Natural killer cell (primary cell): ENCODE results near the gene GNG4. TPM values are rescaled to one million over a fixed set of nuclear protein-coding genes. Genes with fewer than 3 reads are reported as not detected.

Source experiments
- ATAC-seq, 3 donors: fragments of 150-1000 bp in 2 of 3; fragments of 200-7000 bp in 1 of 3; cut with Tn5 transposase; 1 replicate in 1 of 3; 2 replicates in 2 of 3; pipeline ENCODE4 v1.10.0; 2021; ENCODE audit warnings: mild to moderate bottlenecking in 2 of 3, moderate library complexity in 2 of 3
- DNase-seq, 2 donors: peaks; one replicate each; pipeline versions ENCODE4 v3.0.0 to v3.0.0-alpha.2; 2013 to 2021; ENCODE audit warnings: mixed read lengths in 1 of 2
- H3K27ac ChIP-seq: one replicate; pipeline ENCODE4 v1.5.1; 2013; ENCODE audit warnings: mild to moderate bottlenecking, low read length
- H3K27me3 ChIP-seq: one replicate; pipeline ENCODE4 v1.6.1; 2013; ENCODE audit warnings: low read length; ENCODE audit not compliant: control insufficient read depth, insufficient read depth
- H3K36me3 ChIP-seq: one replicate; pipeline ENCODE4 v1.6.1; 2013; ENCODE audit warnings: low read length; ENCODE audit not compliant: control insufficient read depth, insufficient read depth
- H3K4me1 ChIP-seq: one replicate; pipeline ENCODE4 v1.6.1; 2013; ENCODE audit warnings: low read length; ENCODE audit not compliant: control insufficient read depth, insufficient read depth
- H3K4me3 ChIP-seq: one replicate; pipeline ENCODE4 v1.5.1; 2013; ENCODE audit warnings: low read length
- H3K9me3 ChIP-seq: one replicate; pipeline ENCODE4 v1.6.1; 2013; ENCODE audit warnings: low read length; ENCODE audit not compliant: control insufficient read depth, insufficient read depth
- H3K27ac Mint-ChIP-seq, 2 donors: one replicate each; pipeline ENCODE4 v1.8.0; 2022; ENCODE audit warnings: mild to moderate bottlenecking in 2 of 2, mixed read lengths in 2 of 2, moderate library complexity in 1 of 2
- H3K27me3 Mint-ChIP-seq, 2 donors: one replicate each; pipeline ENCODE4 v1.8.0; 2022; ENCODE audit warnings: low read depth in 2 of 2, mixed read lengths in 2 of 2
- H3K36me3 Mint-ChIP-seq: one replicate; pipeline ENCODE4 v1.8.0; 2022; ENCODE audit warnings: mixed read lengths
- H3K4me1 Mint-ChIP-seq, 2 donors: one replicate each; pipeline ENCODE4 v1.8.0; 2022; ENCODE audit warnings: mixed read lengths in 2 of 2
- H3K4me3 Mint-ChIP-seq: one replicate; pipeline ENCODE4 v1.8.0; 2022; ENCODE audit warnings: mild to moderate bottlenecking, moderate library complexity, mixed read lengths
- H3K9me3 Mint-ChIP-seq, 2 donors: one replicate each; pipeline ENCODE4 v1.8.0; 2022; ENCODE audit warnings: mixed read lengths in 2 of 2
- WGBS: methylation state at CpG from one replicate; pipeline ENCODE4 v1.1.7; 2013; ENCODE audit warnings: missing lambda C conversion rate; ENCODE audit not compliant: insufficient coverage; 5-methylcytosine and 5-hydroxymethylcytosine counted together
- intact Hi-C: fragments of 100-400 bp; cut with micrococcal nuclease; formaldehyde crosslinking; loops from one replicate; pipeline ENCODE4 v1.14.2; 2022
- total RNA-seq, 4 donors: library from RNA; stranded (reverse); fragments of 120-200 nt in 1 of 4; gene quantifications; one replicate each; pipeline versions ENCODE4 v1.2.3 to v1.2.4, GENCODE V29; 2013 to 2022
- TF ChIP-seq, protein P1 (sequence below): fragments of 200-600 bp; IDR thresholded peaks from one replicate; pipeline ENCODE4 v1.8.0; 2022; ENCODE audit warnings: antibody characterized with exemption

Gene GNG4
- total RNA-seq, 3 donors from 2014 or later (not counting 1 experiment from before 2014, with no cell fraction given): 0.07 to 0.12 TPM; not detected in 1

DNA sequence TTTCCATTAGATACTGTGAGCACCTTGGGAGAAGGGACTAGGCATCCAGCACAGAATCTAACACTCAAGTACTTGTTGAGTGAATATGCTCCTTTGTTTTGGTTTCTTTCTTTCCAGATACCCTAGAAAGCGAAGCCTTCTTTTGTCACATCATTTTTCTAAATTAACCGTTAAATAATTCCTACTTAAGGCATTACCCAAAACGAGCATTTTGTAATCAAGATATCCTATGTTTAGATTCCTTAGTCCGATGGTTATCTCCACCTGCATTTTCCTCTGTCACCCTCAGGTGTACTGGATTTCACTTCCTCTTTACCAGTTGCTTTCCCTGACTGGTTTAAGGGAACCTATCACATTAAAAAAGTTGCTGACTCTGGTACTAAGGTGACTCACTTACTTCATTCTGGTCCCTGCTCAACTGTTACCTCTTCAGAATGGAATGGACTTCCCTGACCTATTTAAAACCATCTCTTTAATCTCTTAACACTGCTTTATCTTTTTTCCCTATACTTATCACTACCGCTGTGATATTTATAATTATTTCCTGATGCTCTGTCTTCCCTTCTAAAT lies 148.5 kb downstream of the GNG4 start:
- H3K9me3 ChIP-seq: no peaks in the 10 kb centered on the region
- H3K27ac Mint-ChIP-seq: no peak overlapping the region
- H3K27me3 Mint-ChIP-seq: no peaks in the 10 kb centered on the region
- H3K4me1 ChIP-seq: peaks cover 11% of the 10 kb centered on the region
- no peaks in the 10 kb centered on the region for H3K36me3 ChIP-seq
- H3K9me3 Mint-ChIP-seq: no peaks in the 10 kb centered on the region
- no peak overlapping the region for H3K27ac ChIP-seq
- no peak overlapping the region for H3K4me3 Mint-ChIP-seq
- no peak for DNase-seq
- intact Hi-C loops: loop anchor here (10.0 kb wide), 3 partner anchors 364 to 1126 kb away; partner anchors contain the start of genes COA6, ERO1B and LYST
- TF ChIP-seq, protein P1, sequence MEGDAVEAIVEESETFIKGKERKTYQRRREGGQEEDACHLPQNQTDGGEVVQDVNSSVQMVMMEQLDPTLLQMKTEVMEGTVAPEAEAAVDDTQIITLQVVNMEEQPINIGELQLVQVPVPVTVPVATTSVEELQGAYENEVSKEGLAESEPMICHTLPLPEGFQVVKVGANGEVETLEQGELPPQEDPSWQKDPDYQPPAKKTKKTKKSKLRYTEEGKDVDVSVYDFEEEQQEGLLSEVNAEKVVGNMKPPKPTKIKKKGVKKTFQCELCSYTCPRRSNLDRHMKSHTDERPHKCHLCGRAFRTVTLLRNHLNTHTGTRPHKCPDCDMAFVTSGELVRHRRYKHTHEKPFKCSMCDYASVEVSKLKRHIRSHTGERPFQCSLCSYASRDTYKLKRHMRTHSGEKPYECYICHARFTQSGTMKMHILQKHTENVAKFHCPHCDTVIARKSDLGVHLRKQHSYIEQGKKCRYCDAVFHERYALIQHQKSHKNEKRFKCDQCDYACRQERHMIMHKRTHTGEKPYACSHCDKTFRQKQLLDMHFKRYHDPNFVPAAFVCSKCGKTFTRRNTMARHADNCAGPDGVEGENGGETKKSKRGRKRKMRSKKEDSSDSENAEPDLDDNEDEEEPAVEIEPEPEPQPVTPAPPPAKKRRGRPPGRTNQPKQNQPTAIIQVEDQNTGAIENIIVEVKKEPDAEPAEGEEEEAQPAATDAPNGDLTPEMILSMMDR: no peak
- WGBS: 97% methylated on average over 5 of the region's 5 CpGs
- no peaks in the 10 kb centered on the region for H3K36me3 Mint-ChIP-seq
- no peak for ATAC-seq
- H3K4me3 ChIP-seq: no peak overlapping the region
- H3K4me1 Mint-ChIP-seq: peaks cover 21 to 26% of the 10 kb centered on the region in 2 donors
- H3K27me3 ChIP-seq: no peaks in the 10 kb centered on the region

Other genes with a start within 250 kb of the GNG4 start
- 10 to 100 TPM in 1 of 3 donors, 1 to 10 TPM in 2; 7.6 to 12.1 (median 8.8) TPM for gene B3GALNT2, start 145.3 kb downstream of the GNG4 start, total RNA-seq
- gene LYST, start 217.1 kb upstream of the GNG4 start, total RNA-seq: 100 to 1,000 TPM in 1 of 3 donors, 10 to 100 TPM in 2; 89.9 to 115 (median 93.6) TPM